ENCODE data around the gene PHF2.

PHF2 gene

DNA sequence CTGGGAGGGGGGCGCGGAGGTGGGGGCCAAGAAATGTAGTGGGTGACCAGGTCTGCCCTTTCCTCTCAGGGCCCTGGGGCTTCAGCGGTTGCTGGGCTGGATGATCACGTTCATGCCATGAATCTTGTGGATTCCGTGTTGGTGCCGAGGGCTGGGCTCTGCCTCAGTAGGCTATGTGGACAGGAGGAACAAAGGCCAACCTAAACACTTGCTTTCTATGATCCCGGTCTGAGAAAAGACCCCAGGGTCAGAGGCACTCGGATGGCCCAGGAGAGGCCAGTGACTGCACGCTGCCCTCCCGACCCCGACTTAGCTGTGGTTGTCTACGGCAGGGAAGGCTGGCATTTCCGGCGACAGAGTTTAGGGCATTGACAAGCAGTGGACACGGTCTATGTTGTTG, 26.6 kb downstream of the PHF2 start:
- no peak for DNase-seq

DNA sequence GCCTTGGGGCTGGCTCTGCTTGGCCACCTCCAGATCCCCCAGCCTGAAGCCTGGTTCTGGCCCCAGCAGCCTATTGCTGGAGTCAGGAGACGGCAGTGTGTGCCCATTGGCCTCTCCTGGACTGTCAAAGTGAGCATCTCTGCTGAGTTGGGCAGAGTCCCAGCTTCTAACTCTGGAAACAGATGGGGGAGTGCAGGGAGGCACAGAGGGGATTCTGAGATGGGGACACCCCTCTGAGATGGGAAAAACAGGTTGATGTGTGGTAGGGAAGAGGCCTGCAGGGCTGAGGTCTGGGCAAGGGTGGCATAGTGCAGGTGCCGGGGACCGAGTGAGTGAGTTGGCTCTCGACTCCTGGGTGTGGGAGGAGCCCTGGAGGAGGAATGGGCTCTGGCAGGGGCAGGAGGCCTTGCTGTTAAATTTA, 27.5 kb downstream of the PHF2 start:
- DNase-seq, result no peak

DNA sequence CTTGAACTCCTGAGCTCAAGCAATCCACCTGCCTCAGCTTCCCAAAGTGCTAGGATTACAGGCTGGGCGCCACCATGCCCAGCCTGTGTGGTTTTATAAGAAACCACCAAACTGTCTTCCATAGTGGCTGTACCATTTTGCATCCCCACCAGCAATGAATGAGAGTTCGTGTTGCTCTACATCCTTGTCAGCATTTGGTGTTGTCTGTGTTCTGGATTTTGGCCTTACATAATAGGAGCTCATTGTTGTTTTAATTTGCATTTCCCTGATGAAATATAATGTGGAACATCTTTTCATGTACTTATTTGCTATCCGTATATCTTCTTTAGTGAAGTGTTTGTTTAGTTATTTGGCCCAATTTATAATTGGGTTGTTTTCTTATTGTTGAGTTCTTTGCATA, 29.8 kb downstream of the PHF2 start:
- DNase-seq, result no peak

DNA sequence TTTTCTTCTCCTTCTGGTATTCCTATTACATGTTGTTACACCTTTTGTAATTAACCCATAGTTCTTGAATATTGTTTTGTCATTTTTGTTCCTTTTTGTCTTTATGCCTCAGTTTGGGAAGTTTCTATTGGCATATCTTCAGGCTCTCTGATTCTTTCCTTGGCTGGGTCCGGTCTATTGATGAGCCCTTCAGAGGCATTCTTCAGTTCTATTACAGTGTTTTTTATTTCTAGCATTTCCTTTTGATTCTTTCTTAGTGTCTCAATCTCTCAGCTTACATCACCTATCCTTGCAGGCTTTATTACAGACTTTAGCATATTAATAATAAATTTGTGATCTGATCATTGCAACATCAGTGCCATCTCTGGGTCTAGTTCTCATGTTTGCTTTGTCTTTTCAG, 33.8 kb downstream of the PHF2 start:
- no peak for DNase-seq

DNA sequence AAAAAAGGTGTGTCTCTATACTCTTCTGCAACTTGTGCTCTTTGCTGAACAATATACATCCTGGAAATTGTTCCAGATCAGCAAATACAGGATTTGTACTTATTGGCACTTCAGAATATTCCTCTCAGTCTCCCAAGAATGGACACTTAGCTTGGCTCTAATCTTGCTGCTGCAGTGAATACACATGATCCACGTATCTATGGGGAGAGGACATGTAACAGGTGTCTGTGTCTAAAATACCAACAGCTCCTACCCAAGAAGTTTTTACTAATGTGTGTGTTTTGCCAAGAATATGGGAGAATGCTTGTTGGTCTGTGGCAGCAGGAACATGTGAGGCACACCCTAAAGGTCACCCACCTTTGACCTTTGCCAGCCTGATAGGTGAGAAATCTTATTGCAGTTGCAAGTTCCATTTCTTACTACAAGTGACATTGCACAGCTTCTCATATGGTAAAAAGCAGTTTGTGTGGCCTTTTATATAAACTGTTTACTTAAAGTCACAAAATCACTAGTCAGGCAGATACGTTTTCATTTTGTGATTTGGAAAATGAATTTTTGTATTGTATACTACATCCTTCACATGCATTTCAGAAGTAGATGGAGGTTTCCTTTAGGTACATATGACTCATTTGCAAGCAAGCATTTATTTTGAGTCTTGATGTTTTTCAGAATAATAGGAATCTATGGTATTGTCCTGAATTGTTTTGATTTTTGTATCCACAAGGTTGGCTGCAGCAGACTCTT, 35.8 kb downstream of the PHF2 start:
- no peak for DNase-seq

DNA sequence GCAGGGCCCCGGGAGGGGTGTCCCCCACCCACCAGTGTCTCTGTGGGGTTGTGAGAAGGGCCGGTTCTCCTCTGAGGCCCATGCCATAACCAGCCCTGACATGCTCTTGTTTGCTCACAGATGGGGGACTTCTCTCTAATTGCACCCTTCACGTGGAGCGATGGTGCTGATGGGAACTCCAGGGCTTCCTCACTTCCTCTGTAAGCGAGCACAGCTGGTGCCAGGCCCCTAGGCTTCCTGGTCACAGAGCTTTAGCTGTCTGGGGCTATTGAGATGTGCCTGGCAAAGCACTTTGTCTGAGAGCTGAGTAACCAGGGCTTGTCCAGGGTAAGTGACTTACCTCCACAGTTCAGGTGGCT, 36.4 kb downstream of the PHF2 start:
- DNase-seq, result peak; percentile 45

DNA sequence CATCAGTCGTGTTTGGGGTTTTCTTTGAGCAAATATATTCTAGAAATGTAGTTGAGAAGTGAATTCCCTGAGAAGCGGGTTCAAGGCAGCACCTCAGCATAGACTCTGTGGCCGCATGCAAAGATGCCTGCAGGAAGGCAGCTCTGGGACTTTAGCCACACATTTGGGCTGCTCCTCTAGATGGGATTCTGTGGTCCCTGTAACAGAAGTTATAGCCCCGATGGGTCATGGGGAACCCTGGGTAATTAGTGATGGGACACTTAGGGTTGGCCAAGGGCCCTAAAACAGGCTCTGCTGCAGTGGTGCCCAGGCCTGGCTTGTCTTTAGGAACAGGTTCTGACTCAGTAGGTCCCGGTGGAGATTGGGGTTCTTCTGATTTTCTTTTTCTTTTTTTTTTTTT, 36.8 kb downstream of the PHF2 start:
- DNase-seq, result no peak

DNA sequence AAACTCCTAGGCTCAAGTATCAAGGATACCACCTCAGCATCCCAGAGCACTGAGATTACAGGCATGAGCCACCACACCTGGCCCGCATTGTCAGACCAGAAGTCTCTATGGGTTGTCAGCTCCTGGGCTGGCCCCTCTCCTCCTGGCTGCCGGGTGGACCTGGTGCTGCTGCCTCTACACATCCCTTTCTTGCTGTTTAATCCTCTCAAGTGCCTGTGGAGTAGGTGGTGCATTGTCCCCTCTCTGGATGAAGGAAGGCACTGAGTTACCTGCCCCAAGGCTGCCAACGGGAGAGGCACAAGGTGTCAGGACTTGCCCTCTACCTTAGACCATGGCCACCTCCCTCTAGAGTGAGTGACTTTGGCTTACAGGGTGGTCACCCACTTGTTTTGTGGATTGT, 37.4 kb downstream of the PHF2 start:
- DNase-seq, result no peak

DNA sequence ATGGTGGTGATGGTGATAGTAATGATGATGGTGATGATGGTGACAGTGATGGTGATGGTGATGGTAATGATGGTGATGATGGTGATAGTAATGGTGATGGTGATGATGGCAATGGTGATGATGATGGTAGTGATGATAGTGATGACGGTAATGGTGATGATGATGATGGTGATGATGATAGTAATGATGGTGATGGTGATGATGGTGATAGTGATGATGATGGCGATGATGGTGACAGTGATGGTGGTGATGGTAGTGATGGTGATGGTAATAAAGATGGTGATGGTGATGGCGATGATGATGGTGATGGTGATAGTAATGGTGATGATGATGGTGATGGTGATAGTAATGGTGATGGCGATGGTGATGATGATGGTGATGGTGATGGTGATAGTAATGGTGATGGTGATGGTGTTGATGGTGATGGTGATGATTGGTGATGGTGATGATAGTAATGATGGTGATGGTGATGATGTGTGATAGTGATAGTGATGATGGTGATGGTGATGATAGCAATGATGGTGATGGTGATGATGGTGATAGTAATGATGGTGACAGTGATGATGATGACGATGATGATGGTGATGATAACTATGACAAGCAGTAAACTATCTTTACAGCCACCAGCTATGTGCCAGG, 38.6 kb downstream of the PHF2 start:
- no peak for DNase-seq

DNA sequence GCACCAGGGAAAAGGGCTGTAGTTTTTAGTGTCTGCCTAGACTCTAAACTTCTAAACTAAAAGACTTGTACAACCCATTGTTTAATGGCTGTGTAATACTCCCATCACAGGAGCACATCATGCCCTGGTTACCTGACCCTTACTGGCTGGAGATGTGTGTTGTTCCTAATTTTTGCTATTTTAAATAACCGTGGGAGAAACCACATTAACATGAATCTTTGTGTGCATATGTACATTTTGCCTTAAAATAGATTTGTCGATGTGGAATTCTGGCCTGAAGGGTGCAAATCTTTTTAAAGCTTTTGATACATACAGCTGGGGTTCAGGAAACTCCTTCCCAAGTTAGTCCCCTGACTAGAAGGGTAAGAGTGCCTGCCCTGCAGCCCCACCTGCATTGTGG, 39.7 kb downstream of the PHF2 start:
- no peak for DNase-seq

DNA sequence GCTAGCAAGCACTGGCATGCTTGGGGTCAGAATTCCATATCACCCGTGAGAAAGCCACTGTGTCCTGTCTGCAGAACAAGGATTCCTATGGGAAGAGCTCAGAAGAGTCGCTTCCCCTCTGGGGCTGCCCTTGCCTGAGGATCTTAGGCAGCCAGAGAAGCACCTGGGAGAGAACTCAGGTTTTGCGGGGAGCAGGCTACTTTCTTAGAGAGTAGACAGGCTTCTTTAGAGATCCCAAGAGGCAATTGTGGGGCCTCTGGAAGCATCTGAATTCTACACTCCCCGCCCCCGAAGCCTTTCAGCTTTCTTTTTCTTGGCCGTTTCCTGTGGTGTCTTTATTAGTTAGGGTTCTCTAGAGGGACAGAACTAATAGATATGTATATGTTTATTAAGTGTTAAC, 40.9 kb downstream of the PHF2 start:
- no peak for DNase-seq

DNA sequence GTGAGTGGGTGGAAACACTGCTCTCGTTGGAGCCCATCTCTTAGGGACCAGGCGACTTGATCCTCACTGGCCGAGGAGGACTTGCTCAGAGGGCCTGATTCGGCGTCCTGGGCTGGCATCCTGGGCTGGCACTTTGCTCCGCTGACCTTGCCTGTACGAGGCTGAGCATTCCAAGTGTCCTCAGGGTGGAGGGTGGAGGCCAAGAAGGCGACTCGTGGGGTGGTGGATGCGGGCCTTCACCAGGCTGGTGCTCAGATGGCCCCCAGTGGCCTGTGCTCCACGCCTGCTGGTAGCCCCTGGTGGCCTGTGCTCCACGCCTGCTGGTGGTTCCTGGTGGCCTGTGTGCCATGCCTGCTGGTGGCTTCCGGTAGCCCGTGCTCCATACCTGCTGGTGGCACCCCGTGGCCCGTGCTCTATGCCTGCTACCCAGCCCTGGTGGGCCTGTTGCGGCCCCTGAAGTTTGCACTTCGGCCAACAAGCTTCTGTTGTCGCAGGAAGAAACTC, 42.9 kb downstream of the PHF2 start:
- no peak for DNase-seq

DNA sequence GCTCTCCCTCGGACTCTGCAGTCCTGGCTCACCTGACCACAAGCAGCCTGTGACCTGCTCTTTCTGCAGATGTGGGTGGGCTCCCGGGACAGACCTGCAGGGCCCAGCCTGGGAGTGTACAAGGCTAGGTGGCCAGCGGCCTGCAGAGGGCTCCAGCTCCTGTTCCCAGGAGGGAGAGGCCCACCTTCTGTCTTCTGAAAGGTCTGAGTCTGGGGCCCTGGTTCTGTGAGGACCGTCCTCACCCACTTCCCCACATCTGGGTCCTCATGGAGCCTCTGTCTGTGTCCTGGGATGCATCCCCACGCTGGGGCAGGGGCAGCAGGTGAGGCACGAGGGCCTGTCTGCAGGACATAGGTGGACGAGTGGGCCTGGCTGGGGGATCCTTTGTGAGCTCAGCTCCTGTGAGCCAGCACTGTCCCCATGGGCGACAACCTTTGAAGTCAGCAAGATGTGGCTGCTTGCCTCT, 43.7 kb downstream of the PHF2 start:
- DNase-seq, result no peak

DNA sequence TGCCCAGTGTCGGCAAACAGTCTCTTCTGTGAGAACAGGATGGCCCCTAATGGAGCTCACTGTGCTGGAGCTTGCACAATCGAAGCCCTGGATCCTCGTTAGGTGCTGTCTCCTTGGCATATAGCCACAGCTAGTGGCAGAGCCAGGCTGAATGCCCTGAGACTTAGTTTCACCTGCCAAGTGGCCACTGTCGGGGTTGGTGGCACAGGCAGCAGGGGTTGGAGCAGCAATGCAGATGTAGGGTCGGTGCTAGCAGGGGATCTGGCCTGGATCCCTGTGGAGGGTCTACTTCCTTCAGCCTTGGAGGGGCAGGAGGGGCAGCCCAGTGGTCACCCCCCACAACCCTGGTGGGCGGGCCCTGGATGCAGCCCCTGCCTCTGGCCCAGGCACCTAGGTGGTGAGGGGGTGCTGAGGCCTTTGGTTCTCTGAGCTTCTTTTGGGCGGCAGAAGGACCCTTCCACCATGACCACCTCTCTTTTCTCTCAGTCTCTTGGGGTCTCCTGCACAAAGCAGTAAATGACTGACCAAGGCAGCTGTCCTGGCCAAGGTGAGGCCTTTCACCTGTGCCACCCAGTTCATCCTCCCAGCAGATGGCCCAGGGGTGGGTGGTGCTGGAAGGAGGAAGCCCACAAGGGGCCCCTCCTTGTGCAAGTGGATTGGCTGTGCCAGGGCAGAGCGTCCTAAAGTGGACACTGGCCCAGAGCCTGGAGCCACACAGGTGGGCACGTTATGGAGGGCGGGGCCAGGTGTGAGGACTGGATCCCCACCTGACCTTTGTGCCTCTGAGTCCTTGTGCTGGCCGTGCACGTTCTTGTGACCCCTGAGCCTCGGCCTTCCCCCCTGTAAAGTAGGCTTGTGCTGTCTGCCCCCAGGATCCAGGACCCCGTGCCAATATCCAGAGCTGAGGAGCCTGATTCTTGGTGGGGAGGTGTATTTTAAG, 44.8 kb downstream of the PHF2 start:
- no peak for DNase-seq

DNA sequence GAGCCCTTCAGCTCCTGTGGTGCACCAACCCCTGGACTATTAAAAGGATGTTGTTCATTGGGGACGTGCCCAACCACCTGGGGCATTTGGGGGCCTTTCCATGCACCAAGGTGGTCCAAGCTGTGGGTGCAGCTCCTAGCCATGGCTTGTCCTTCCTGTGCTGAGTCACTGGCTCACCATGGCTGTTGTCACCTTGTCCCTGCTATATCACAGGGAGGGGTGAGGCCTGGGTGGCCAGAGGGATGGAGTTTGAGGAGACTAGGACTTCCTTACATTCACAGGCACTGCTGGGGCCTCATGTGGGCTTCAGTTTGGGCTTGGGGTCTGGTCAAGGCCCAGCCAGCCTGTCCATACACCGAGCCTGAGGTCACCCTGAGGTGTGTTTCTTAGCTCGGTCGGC, 45.5 kb downstream of the PHF2 start:
- no peak for DNase-seq

DNA sequence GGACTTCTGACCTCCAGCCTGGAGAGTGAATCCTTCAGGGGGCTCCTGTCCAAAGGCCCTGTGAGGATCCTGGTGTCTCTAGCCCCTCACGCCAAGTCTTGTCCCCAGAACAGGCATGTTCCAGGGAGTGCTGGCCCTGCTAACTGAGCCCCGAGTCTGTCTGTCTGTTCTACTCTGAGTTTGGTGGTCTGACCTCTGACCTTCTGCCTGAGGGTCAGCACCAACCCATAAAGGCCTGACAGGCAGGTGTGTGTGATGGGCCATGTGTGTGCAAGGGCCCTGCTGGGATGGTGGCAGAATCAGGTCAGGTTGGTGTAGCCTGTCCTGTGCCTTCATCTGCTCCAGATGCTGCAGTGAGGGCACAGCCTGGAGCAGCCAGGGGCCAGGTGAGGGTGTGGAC, 46.3 kb downstream of the PHF2 start:
- DNase-seq, result no peak

DNA sequence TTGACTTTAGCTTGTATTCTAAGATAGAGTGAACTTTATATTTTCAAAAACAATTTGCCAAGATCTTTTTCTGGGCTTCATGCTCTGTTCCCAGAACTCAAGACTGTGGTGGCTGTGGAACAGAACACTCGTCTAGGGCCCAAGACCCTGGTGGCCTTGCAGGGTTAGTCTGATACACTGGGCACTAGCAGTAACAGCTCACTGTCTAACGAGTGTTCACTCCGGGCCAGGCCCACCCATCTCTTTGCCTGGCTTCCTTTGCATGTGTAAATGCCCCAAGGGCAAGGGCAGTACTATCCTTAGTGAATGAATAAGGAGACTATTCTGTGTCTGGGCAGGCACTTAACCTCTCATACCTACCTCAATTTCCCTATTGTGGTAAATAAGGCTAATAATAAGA, 47.4 kb downstream of the PHF2 start:
- DNase-seq, result no peak

DNA sequence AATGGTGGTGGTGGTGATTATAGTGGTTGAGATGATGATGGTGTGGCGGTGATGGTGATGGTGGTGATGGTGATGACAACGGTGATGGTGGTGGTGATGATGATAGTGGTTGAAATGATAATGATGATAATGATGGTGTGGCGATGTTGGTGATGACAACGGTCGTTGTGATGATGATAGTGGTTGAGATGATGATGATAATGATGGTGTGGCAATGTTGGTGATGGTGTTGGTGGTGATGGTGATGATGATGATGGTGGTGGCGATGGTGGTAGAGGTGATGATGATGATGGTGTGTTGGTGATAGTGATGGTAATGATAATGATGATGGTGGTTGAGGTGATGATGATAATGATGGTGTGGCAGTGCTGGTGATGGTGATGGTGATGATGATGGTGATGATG, 48.0 kb downstream of the PHF2 start:
- DNase-seq, result no peak

DNA sequence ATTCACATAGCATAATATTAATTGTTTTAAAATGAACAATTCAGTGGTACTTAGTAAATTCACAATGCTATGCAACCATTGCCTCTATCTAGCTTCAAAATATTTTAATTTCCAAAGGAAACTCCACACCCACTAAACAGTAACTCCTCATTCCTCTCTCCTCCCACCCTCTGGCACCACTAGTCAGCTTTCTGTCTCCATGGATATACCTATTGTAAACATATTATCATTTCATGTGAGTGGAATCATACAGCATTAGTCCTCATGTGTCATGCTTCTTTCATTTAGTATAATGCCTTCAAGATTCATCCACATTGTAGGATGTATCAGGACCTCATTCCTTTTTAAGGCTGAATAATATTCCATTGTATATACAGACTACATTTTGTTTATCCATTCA, 48.6 kb downstream of the PHF2 start:
- no peak for DNase-seq

DNA sequence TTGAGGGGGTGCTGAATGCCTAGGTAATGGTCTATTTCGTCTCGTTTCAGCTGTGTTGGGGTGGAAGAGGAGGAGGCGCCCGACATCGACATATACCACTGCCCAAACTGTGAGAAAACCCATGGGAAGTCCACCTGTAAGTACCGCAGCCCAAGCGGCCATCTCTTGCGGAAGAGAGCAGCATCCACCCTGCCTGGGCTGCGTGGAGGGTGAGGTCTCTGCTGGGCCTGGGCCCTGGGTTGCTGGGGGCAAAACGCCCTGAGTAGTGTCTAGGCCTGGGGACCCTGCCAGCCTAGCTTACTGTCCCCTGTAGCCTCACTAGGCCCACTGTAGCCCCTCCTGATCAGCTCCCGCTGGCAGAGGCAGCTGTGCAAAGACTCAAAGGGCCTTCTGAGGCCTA, 53.5 kb downstream of the PHF2 start:
- no peak for DNase-seq

DNA sequence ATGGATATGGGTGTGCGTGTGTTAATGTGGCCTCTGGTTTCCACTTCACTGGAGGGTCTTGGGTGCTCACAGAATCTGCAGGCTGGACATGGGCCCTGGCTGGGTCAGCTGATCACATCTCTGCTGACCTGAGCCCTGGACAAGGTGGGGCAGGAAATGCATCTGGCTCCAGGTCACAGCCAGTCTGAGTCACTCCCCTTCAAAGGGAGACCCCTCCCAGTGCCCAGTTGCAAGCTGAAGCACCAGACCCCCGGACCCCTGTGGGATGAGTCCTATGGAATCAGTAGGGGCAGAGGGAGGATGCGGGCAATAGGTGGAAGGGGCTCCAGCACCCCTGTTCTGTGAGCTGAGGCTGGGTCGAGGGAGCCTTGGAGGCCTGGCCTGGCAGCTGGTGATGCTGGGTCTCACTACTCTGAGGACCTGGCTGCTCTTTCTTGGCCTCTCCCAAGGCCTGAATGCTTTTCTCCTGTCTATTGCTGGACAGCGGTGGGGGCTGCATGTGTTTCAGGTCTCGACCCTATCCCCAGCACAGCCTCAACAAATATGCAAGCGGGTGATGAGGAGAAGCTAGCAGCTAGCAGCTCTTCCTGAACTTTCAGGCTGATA, 54.5 kb downstream of the PHF2 start:
- no peak for DNase-seq

DNA sequence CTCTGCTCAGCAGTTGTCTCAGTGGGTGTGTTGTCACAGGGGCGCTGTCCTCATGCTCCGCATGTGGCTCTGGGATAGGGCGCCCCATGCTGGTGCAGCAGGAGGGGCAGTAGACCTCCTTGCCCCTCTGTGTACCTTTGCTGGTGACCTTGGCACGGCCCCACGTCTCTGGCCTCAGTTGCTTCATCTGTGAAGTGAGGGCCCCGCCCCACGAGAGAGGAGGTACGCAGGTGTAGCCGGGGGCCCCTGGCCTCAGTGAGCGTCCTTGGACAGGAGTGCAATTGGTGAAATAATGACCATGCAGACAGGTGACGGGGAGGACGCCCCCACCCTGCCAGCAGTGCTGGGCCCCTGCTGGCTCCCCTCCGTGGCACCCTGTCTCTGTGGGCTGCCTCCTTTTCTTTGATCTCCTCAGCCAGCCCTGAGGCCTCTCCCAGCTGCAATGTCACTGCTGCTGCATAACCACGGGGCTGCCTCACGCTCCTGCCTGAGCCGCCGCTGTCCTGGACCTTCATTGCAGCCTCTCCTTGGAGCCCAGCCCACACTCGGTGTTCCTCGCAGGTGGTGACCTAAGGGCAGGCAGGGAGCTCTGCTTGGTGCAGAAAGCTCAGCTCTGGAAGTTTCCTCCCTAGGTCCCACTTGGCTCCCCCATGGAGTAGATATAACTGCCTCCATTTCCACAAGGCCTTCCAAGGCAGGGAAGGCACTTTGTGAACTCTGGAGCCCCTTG, 57.3 kb downstream of the PHF2 start:
- no peak for DNase-seq

Measured in NCI-H510A (cell line).